ENCODE data around the gene NCAPD2.

Gene NCAPD2

GRCh38 chr12:6538420-6539313 lies 44.8 kb downstream of the NCAPD2 start:
- peaks cover 25% of the 10 kb centered on the region for H3K36me3 ChIP-seq (ENCODE audit: insufficient read depth, low read length)
- peaks cover 6% of the 10 kb centered on the region; the same call in 1 of the 2 replicates for H3K4me1 ChIP-seq (ENCODE audit: insufficient read depth, low read length)
- no peak overlapping the region for H3K9ac ChIP-seq (ENCODE audit: low read depth, low read length)
- H3K9me3 ChIP-seq (ENCODE audit: control insufficient read depth, insufficient read depth, low read length) = no peaks in the 10 kb centered on the region

- Histone ChIP-seq H3K36me3 (ENCODE audit: insufficient read depth, low read length) (peaks cover 25% of the 10 kb centered on the region), H3K9me3 (ENCODE audit: control insufficient read depth, insufficient read depth, low read length) (no peaks in the 10 kb centered on the region), H3K4me1 (ENCODE audit: insufficient read depth, low read length) (peaks cover 6% of the 10 kb centered on the region; the same call in 1 of the 2 replicates), H3K9ac (ENCODE audit: low read depth, low read length) (no peak overlapping the region)
Measured at GRCh38 chr12:6539314-6539682, 45.4 kb downstream of the NCAPD2 start.

GRCh38 chr12:6539707-6540134 lies 45.8 kb downstream of the NCAPD2 start:
- Histone ChIP-seq H3K36me3 (ENCODE audit: insufficient read depth, low read length) (peaks cover 28% of the 10 kb centered on the region), H3K9ac (ENCODE audit: low read depth, low read length) (no peak overlapping the region)

GRCh38 chr12:6540181-6540877 lies 46.4 kb downstream of the NCAPD2 start:
- H3K9ac ChIP-seq (ENCODE audit: low read depth, low read length) = no peak overlapping the region
- H3K9me3 ChIP-seq (ENCODE audit: control insufficient read depth, insufficient read depth, low read length) = no peaks in the 10 kb centered on the region; the same call in 1 of the 2 replicates
- H3K4me1 ChIP-seq (ENCODE audit: insufficient read depth, low read length) = peaks cover 6% of the 10 kb centered on the region; the same call in 1 of the 2 replicates
- peaks cover 28% of the 10 kb centered on the region for H3K36me3 ChIP-seq (ENCODE audit: insufficient read depth, low read length)

More at GRCh38 chr12:6539707-6540134, 45.8 kb downstream of the NCAPD2 start:
- H3K9me3 ChIP-seq (ENCODE audit: control insufficient read depth, insufficient read depth, low read length) = no peaks in the 10 kb centered on the region; the same call in 1 of the 2 replicates
- peaks cover 6% of the 10 kb centered on the region; the same call in 1 of the 2 replicates for H3K4me1 ChIP-seq (ENCODE audit: insufficient read depth, low read length)

GRCh38 chr12:6541371-6542165 lies 47.7 kb downstream of the NCAPD2 start:
- Histone ChIP-seq H3K4me1 (ENCODE audit: insufficient read depth, low read length) (peaks cover 6% of the 10 kb centered on the region; the same call in 1 of the 2 replicates), H3K36me3 (ENCODE audit: insufficient read depth, low read length) (peaks cover 17% of the 10 kb centered on the region), H3K9me3 (ENCODE audit: control insufficient read depth, insufficient read depth, low read length) (no peaks in the 10 kb centered on the region; the same call in 1 of the 2 replicates), H3K9ac (ENCODE audit: low read depth, low read length) (no peak overlapping the region)

- H3K36me3 ChIP-seq (ENCODE audit: insufficient read depth, low read length) = peaks cover 12% of the 10 kb centered on the region
Measured at GRCh38 chr12:6542209-6543009, 48.5 kb downstream of the NCAPD2 start.

GRCh38 chr12:6546016-6546415 lies 52.1 kb downstream of the NCAPD2 start:
- peaks cover 4% of the 10 kb centered on the region for H3K36me3 ChIP-seq (ENCODE audit: insufficient read depth, low read length)
- peaks cover 3% of the 10 kb centered on the region; the same call in 1 of the 2 replicates for H3K4me1 ChIP-seq (ENCODE audit: insufficient read depth, low read length)
- H3K9me3 ChIP-seq (ENCODE audit: control insufficient read depth, insufficient read depth, low read length) = no peaks in the 10 kb centered on the region; the same call in 1 of the 2 replicates
- H3K9ac ChIP-seq (ENCODE audit: low read depth, low read length) = no peak overlapping the region

More at GRCh38 chr12:6542209-6543009, 48.5 kb downstream of the NCAPD2 start:
- Histone ChIP-seq H3K9ac (ENCODE audit: low read depth, low read length) (no peak overlapping the region), H3K9me3 (ENCODE audit: control insufficient read depth, insufficient read depth, low read length) (no peaks in the 10 kb centered on the region; the same call in 1 of the 2 replicates), H3K4me1 (ENCODE audit: insufficient read depth, low read length) (peaks cover 6% of the 10 kb centered on the region; the same call in 1 of the 2 replicates)

GRCh38 chr12:6547566-6547965 lies 53.7 kb downstream of the NCAPD2 start:
- Histone ChIP-seq H3K36me3 (ENCODE audit: insufficient read depth, low read length) (peaks cover 4% of the 10 kb centered on the region), H3K4me1 (ENCODE audit: insufficient read depth, low read length) (peaks cover 8% of the 10 kb centered on the region; the same call in 1 of the 2 replicates), H3K9me3 (ENCODE audit: control insufficient read depth, insufficient read depth, low read length) (no peaks in the 10 kb centered on the region; the same call in 1 of the 2 replicates), H3K9ac (ENCODE audit: low read depth, low read length) (no peak overlapping the region)

GRCh38 chr12:6547987-6548386 lies 54.1 kb downstream of the NCAPD2 start:
- Histone ChIP-seq H3K9ac (ENCODE audit: low read depth, low read length) (no peak overlapping the region), H3K9me3 (ENCODE audit: control insufficient read depth, insufficient read depth, low read length) (no peaks in the 10 kb centered on the region; the same call in 1 of the 2 replicates), H3K36me3 (ENCODE audit: insufficient read depth, low read length) (peaks cover 4% of the 10 kb centered on the region; the same call in 1 of the 2 replicates), H3K4me1 (ENCODE audit: insufficient read depth, low read length) (peaks cover 8% of the 10 kb centered on the region; the same call in 1 of the 2 replicates)

GRCh38 chr12:6548556-6548955 lies 54.7 kb downstream of the NCAPD2 start:
- H3K9me3 ChIP-seq (ENCODE audit: control insufficient read depth, insufficient read depth, low read length) = no peaks in the 10 kb centered on the region; the same call in 1 of the 2 replicates
- peaks cover 4% of the 10 kb centered on the region; the same call in 1 of the 2 replicates for H3K36me3 ChIP-seq (ENCODE audit: insufficient read depth, low read length)
- no peak overlapping the region for H3K9ac ChIP-seq (ENCODE audit: low read depth, low read length)
- H3K4me1 ChIP-seq (ENCODE audit: insufficient read depth, low read length) = peaks cover 8% of the 10 kb centered on the region; the same call in 1 of the 2 replicates

- Histone ChIP-seq H3K36me3 (ENCODE audit: insufficient read depth, low read length) (peaks cover 4% of the 10 kb centered on the region; the same call in 1 of the 2 replicates), H3K4me1 (ENCODE audit: insufficient read depth, low read length) (peaks cover 8% of the 10 kb centered on the region; the same call in 1 of the 2 replicates), H3K9ac (ENCODE audit: low read depth, low read length) (no peak overlapping the region), H3K9me3 (ENCODE audit: control insufficient read depth, insufficient read depth, low read length) (no peaks in the 10 kb centered on the region; the same call in 1 of the 2 replicates)
Measured at GRCh38 chr12:6548966-6549683, 55.2 kb downstream of the NCAPD2 start.

- Histone ChIP-seq H3K9ac (ENCODE audit: low read depth, low read length) (no peak overlapping the region), H3K9me3 (ENCODE audit: control insufficient read depth, insufficient read depth, low read length) (no peaks in the 10 kb centered on the region)
Measured at GRCh38 chr12:6549684-6550151, 55.8 kb downstream of the NCAPD2 start.

More at GRCh38 chr12:6549684-6550151, 55.8 kb downstream of the NCAPD2 start:
- H3K4me1 ChIP-seq (ENCODE audit: insufficient read depth, low read length) = peaks cover 8% of the 10 kb centered on the region; the same call in 1 of the 2 replicates
- H3K36me3 ChIP-seq (ENCODE audit: insufficient read depth, low read length) = peaks cover under 1% of the 10 kb centered on the region; the same call in 1 of the 2 replicates

Measured in ES-I3 (cell line).